GM12878 (cell line): Measurements from ENCODE around the gene SMARCD3. TPM values are rescaled to one million over a fixed set of nuclear protein-coding genes. Genes with fewer than 3 reads are reported as not detected.

Source experiments
- ATAC-seq: fragments of 200-7000 bp; cut with Tn5 transposase; 3 replicates; pipeline ENCODE4 v1.9.1; 2020; ENCODE audit warnings: mild to moderate bottlenecking, moderate library complexity
- BruUV-seq: library from RNA; stranded (reverse); fragments of 400-500 nt; replicated peaks from 2 replicates; lab custom pipeline; 2021; lab: Mats Ljungman, UMichigan
- CTCF ChIA-PET: fragments of 300-600 bp; sonication (Branson Sonifier 250); formaldehyde crosslinking; extraction: SDS; loops from one replicate; lab custom pipeline; 2021; ENCODE audit warnings: inconsistent platforms; lab: Yijun Ruan, JAX
- POLR2A ChIA-PET: fragments of 350-600 bp; formaldehyde crosslinking; extraction: SDS; loops from one replicate; lab custom pipeline; 2021; ENCODE audit warnings: inconsistent platforms; lab: Charles Lee
- RAD21 ChIA-PET: fragments of 300-600 bp; sonication (Branson Sonifier 250); formaldehyde crosslinking; loops from one replicate; lab custom pipeline; 2023; ENCODE audit warnings: antibody characterized with exemption; ENCODE audit not compliant: unreplicated experiment; lab: Charles Lee
- SMC1A ChIA-PET: fragments of 300-600 bp; sonication (Branson Sonifier 250); formaldehyde crosslinking; loops from one replicate; lab custom pipeline; 2023; ENCODE audit not compliant: unreplicated experiment, uncharacterized antibody; lab: Charles Lee
- DNase-seq: peaks from one replicate; pipeline ENCODE4 v3.0.0-alpha.2; 2011; ENCODE audit warnings: low read depth, low spot score
- FAIRE-seq: peaks from 3 replicates; lab custom pipeline; 2011; peaks lifted over from hg19 to GRCh38; lab: Jason Lieb, UNC
- H2AFZ ChIP-seq: 2 replicates; pipeline ENCODE4 v1.6.0; 2011; ENCODE audit warnings: low read depth, low read length, control low read depth; ENCODE audit not compliant: control insufficient read depth
- H3K27ac ChIP-seq: 2 replicates; pipeline ENCODE4 v1.5.1; 2011; ENCODE audit warnings: control low read depth; ENCODE audit not compliant: control insufficient read depth, insufficient read depth
- H3K27me3 ChIP-seq, 2 experiments: replicated peaks in 1 of 2; 2 replicates each; pipeline versions ENCODE4 v1.6.0 to v1.6.1; 2011; ENCODE audit warnings: low read length in 1 of 2; ENCODE audit not compliant: control insufficient read depth in 2 of 2, insufficient read depth in 2 of 2
- H3K36me3 ChIP-seq, 2 experiments: 2 replicates each; pipeline ENCODE4 v1.5.1; 2011; ENCODE audit warnings: low read length in 1 of 2; ENCODE audit not compliant: control insufficient read depth in 2 of 2, insufficient read depth in 2 of 2
- H3K4me1 ChIP-seq: 2 replicates; pipeline ENCODE4 v1.6.1; 2011; ENCODE audit warnings: mild to moderate bottlenecking, low read length, moderate library complexity, mixed read lengths; ENCODE audit not compliant: control insufficient read depth, insufficient read depth
- H3K4me2 ChIP-seq: 2 replicates; pipeline ENCODE4 v1.6.0; 2011; ENCODE audit warnings: control low read depth; ENCODE audit not compliant: control insufficient read depth, insufficient read depth
- H3K4me3 ChIP-seq: fragments of 200-600 bp; sonication (generic); 2 replicates; pipeline ENCODE4 v1.5.1; 2016
- H3K79me2 ChIP-seq: 2 replicates; pipeline ENCODE4 v1.6.0; 2011; ENCODE audit warnings: low read length; ENCODE audit not compliant: control insufficient read depth, insufficient read depth
- H3K9ac ChIP-seq: 2 replicates; pipeline ENCODE4 v1.8.0; 2011; ENCODE audit warnings: low read length, control low read depth, mixed read lengths; ENCODE audit not compliant: control insufficient read depth, insufficient read depth
- H3K9me3 ChIP-seq: replicated peaks from 3 replicates; pipeline ENCODE4 v1.5.1; 2011; ENCODE audit warnings: mild to moderate bottlenecking, low read length; ENCODE audit not compliant: control insufficient read depth, insufficient read depth
- H4K20me1 ChIP-seq: 2 replicates; pipeline ENCODE4 v1.6.0; 2011; ENCODE audit not compliant: control insufficient read depth, insufficient read depth
- ATF2 ChIP-seq: IDR thresholded peaks from 2 replicates; pipeline ENCODE4 v1.6.1; 2012; ENCODE audit warnings: low read length, inconsistent platforms
- ELK1 ChIP-seq: IDR thresholded peaks from 2 replicates; pipeline ENCODE4 v1.6.1; 2012; ENCODE audit warnings: low read depth, low read length, improper control_type of control experiment
- FOXM1 ChIP-seq: IDR thresholded peaks from 2 replicates; pipeline ENCODE4 v1.6.1; 2012; ENCODE audit warnings: low read depth, mild to moderate bottlenecking, inconsistent platforms, low read length, moderate library complexity
- KDM1A ChIP-seq: fragments of 200-600 bp; sonication (generic); IDR thresholded peaks from 2 replicates; pipeline ENCODE4 v1.6.1; 2016; ENCODE audit warnings: borderline replicate concordance
- MLLT1 ChIP-seq: fragments of 450-650 bp; IDR thresholded peaks from 2 replicates; pipeline ENCODE4 v1.6.1; 2016; ENCODE audit warnings: mild to moderate bottlenecking
- NBN ChIP-seq: fragments of 450-650 bp; IDR thresholded peaks from 2 replicates; pipeline ENCODE4 v1.6.1; 2016
- NFYB ChIP-seq: IDR thresholded peaks from 2 replicates; pipeline ENCODE4 v1.6.1; 2011; ENCODE audit warnings: low read depth, mild to moderate bottlenecking, low read length, improper control_type of control experiment, moderate library complexity; ENCODE audit not compliant: insufficient read depth
- POLR2A ChIP-seq: IDR thresholded peaks from 2 replicates; pipeline ENCODE4 v1.6.1; 2011; ENCODE audit warnings: low read depth, mild to moderate bottlenecking, low read length
- RAD21 ChIP-seq: IDR thresholded peaks from 2 replicates; pipeline ENCODE4 v1.6.1; 2011; ENCODE audit warnings: mild to moderate bottlenecking, low read depth, low read length, moderate library complexity; ENCODE audit not compliant: insufficient read depth
- SPI1 ChIP-seq: IDR thresholded peaks from 2 replicates; pipeline ENCODE4 v1.6.1; 2011; ENCODE audit warnings: low read depth, mild to moderate bottlenecking, low read length, moderate library complexity, borderline replicate concordance; ENCODE audit not compliant: insufficient read depth
- ZBTB4 ChIP-seq: fragments of 450-650 bp; formaldehyde crosslinking; IDR thresholded peaks from 2 replicates; pipeline ENCODE4 v1.4.0; 2022; ENCODE audit warnings: mild to moderate bottlenecking, moderate library complexity
- ZNF207 ChIP-seq: fragments of 450-650 bp; IDR thresholded peaks from 2 replicates; pipeline ENCODE4 v1.6.1; 2014; ENCODE audit warnings: antibody characterized with exemption, mild to moderate bottlenecking, borderline replicate concordance
- ZNF384 ChIP-seq: IDR thresholded peaks from 2 replicates; pipeline ENCODE4 v1.6.1; 2012; ENCODE audit warnings: low read depth, mild to moderate bottlenecking, low read length, improper control_type of control experiment, borderline replicate concordance
- WGBS: methylation state at CpG from one replicate; pipeline ENCODE4 v1.1.6; 2016; ENCODE audit warnings: low lambda C conversion rate; ENCODE audit not compliant: insufficient replicate concordance, insufficient coverage; ENCODE audit errors: missing lambda C conversion rate; 5-methylcytosine and 5-hydroxymethylcytosine counted together
- in situ Hi-C: fragments of 300-500 bp; cut with MboI; formaldehyde crosslinking; loops from 9 replicates; pipeline ENCODE4 v1.14.3; 2018; ENCODE audit warnings: mixed read lengths
- intact Hi-C: fragments of 100-400 bp; cut with micrococcal nuclease; formaldehyde crosslinking; loops from one replicate; pipeline ENCODE4 v1.14.2; 2022; ENCODE audit not compliant: unreplicated experiment
- polyA plus RNA-seq, 11 experiments: library from polyadenylated mRNA; depleted of rRNA in 4 of 11; unstranded in 6 of 11; stranded (reverse) in 5 of 11; fragments of >200 nt; fragmentation: Nextera tagmentation in 4 of 11; fragmentation: Illumina TruSeq in 1 of 11; extraction: Ambion mirVana in 4 of 11; extraction: Trizol in 1 of 11; gene quantifications; 1 replicate in 1 of 11; 2 replicates in 10 of 11; pipeline versions ENCODE4 v1.2.1 to v1.2.3, GENCODE V29; 2011 to 2016; ENCODE audit warnings: inconsistent platforms in 2 of 11, missing spikeins in 2 of 11, low read depth in 1 of 11
- total RNA-seq, 4 experiments: library from RNA; depleted of rRNA in 3 of 4; stranded (reverse); fragments of >200 nt in 3 of 4; fragmentation: Illumina TruSeq in 1 of 4; extraction: Trizol in 1 of 4; gene quantifications; 2 replicates each; pipeline versions ENCODE4 v1.2.1 to v1.2.3, GENCODE V29; 2013 to 2021

The SMARCD3 gene
- total and polyA plus RNA-seq, 10 of the 15 experiments (the other 5 are each of a cell fraction or from before 2014, with no cell fraction given), result 0.11 to 1.4 (median 0.16) TPM

- TF ChIP-seq FOXM1, result no peak
- no peak for TF ChIP-seq POLR2A
- TF ChIP-seq NBN, result no peak
- TF ChIP-seq ELK1, result no peak
- no peak for TF ChIP-seq ZBTB4 (CRISPR knock-in tag)
These were observed 21.0 kb upstream of the SMARCD3 start (continued) for GRCh38 chr7:151269511-151269910.

GRCh38 chr7:151265351-151265931 lies 16.9 kb upstream of the SMARCD3 start:
- no peak for TF ChIP-seq ATF2
- no peak for TF ChIP-seq RAD21
- no peak for TF ChIP-seq ZNF207
- TF ChIP-seq ZNF384, result no peak
- no peak for TF ChIP-seq MLLT1
- TF ChIP-seq NFYB, result no peak
- TF ChIP-seq SPI1, result no peak
- TF ChIP-seq KDM1A, result no peak
- RAD21 ChIA-PET, result no interaction called here
- Histone ChIP-seq H3K9ac (no peak overlapping the region), H3K4me2 (no peak overlapping the region), H3K4me3 (no peak overlapping the region), H2AFZ (no peak overlapping the region), H3K27ac (no peak overlapping the region), H4K20me1 (no peaks in the 10 kb centered on the region), H3K9me3 (no peaks in the 10 kb centered on the region), H3K27me3 (peaks cover 0 to 7% of the 10 kb centered on the region in 2 experiments; a peak in 2 of 4 replicates), H3K4me1 (no peaks in the 10 kb centered on the region), H3K79me2 (no peaks in the 10 kb centered on the region), H3K36me3 (no peaks in the 10 kb centered on the region)
- no peak for ATAC-seq
- CTCF ChIA-PET, result no interaction called here
- 35% methylated on average over 9 of the region's 9 CpGs for WGBS
- POLR2A ChIA-PET, result no interaction called here
- DNase-seq, result no peak
- in situ Hi-C loops, result no loop called here
- intact Hi-C loops, result no loop called here
- no peak for FAIRE-seq
- BruUV-seq, result no TSS peak
- SMC1A ChIA-PET, result no interaction called here
